NCI-H2029 (cell line): ENCODE results near the gene SEMA4B.
"Not testable (repeated sequence)": the region's sequence is repeated elsewhere in the genome, so short reads cannot be mapped to it uniquely, and the experiment has no call there.

Experiments
- DNase-seq: peaks from one replicate; lab custom pipeline; 2025; lab: John Stamatoyannopoulos, UW

SEMA4B gene

GRCh38 chr15:90201130-90201943 is at the start of gene SEMA4B:
Gene SEMA4B, plus strand, starts transcription at chr15:90201330. Its CDS starts 249 bp downstream, at chr15:90201579.
- DNase-seq: peak; percentile 12

DNA sequence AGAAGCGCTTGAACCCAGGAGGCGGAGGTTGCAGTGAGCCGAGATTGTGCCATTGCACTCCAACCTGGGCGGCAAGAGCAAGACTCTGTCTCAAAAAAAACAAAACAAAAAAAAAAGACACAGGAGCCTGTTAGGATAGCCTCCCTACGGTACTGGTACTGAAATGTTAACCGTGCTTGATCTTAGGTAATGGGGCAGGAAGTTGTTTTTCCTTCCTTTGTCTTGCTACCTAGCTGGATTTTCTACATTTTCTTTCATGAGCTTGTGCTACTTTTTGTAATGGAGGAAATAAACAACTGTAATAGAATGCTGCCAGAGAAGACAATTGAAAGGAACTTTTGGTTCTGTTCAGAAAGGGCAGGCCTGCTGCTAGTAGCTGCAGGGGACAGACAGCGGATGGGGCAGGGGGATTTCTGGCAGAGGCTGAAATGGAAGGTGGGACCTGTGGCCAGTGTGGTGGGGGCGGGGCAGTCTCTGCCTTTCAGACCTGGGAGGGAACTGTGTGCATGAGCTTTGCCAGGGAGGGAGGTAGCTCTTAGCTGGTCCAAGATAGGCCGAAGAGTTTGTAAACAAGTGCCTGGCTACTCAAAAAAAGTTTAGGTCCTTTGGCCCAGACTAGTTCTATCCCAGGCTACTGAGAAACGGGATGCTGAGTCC is 49.0 kb upstream of the SEMA4B start:
- DNase-seq: no peak

GRCh38 chr15:90153658-90154057 is 47.5 kb upstream of the SEMA4B start:
- DNase-seq: no peak

GRCh38 chr15:90154246-90154645 is 46.9 kb upstream of the SEMA4B start:
- DNase-seq: no peak

GRCh38 chr15:90154861-90155626 is 46.1 kb upstream of the SEMA4B start:
- peak; percentile 46 for DNase-seq

DNA sequence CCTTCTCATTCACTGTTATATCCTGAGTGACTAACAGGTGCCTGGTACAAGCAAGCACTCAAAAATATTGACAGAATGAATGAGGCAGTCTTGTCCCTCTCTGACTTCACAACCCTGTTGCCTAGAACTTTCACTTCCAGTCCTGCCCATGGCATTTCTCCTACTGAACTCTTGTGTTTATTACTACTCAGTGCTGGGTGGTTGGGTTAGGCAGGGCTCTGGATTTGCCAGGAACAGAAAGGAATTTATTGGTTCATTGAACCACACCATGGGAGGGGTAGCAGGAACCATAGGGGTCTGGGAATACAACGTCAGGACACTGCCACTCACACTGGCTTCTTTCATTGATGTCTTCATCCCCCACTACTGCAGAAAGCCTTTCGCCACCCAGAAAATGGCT is 41.9 kb upstream of the SEMA4B start:
- no peak for DNase-seq

DNA sequence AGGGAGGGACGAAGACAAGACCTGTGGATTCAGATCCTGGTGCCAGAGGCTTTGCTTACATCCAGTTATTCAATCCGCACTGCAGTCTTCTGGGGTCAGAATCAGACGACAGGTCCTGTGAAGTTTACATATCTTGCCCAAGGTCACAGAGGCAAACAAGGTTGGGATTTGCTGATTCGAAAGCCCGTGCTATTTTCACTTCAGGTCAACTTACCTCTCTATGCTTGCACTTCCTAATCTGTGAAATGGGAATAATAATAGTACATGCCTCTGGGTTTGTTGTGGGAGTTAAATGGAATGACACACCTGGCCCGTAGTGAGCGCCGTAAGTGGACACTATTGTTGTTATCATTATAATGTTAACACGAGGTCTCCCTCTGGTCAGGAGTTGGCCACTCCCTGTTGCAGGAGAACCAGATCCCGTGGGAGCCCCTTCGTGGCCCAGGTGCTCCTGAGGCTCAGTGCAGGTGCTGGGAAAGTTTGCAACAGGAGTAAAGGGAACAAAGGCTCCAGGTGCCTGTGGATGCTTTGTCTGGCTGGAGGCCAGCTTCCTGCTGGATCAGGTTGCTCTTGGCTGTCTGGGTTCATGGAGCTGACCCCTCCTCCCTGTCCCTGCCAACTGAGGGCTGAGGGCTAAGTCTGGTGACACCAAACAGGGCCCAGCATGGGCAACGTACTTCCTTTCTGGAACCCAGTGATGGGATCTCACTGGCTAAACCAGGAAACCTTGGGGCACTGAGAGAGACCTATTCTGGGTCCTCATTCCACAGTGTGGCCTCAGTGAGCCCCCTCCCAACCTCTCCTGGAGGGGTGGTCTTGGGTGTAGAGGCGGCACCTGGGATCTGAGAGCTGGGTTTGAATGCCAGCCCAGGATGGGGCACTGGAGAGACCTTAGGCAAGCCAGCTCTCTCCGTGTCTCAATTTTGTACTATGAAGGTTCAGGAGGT is 40.1 kb upstream of the SEMA4B start:
- peak; percentile 89 for DNase-seq

- no peak for DNase-seq
Measured at GRCh38 chr15:90161950-90162361, 39.2 kb upstream of the SEMA4B start.

DNA sequence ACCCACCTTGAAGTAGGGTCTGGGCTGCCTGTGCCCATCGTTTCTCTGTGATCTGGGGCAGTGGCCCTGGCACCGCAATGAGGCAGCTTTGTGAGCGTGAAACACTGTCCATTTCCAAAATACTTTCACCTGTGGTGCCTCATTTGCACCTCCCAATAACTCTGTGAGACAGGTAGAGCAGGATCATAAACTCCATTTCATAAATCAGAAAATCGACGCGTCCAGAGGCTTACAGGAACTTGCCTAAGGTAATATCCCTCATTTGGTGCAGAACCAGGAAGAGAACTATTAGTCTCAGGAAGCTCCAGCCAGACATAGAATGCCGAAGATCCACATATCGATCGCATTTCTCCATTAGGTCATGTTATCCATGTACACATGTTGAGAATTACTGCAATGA is 38.2 kb upstream of the SEMA4B start:
- no peak for DNase-seq

DNA sequence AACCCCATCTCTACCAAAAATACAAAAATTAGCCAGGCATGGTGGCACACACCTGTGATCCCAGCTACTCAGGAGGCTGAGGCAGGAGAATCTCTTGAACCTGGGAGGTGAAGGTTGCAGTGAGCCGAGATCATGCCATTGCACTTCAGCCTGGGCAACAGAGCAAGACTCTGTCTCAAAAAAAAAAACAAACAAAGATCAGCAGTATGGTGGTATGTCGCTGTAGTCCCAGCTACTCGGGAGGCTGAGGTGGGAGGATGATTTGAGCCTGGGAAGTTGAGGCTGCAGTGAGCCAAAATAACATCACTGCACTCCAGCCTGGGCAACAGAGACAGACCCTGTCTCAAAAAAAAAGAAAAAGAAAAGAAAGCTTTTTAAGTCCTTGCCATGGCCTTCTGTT is 36.9 kb upstream of the SEMA4B start:
- DNase-seq: not testable (repeated sequence)

DNA sequence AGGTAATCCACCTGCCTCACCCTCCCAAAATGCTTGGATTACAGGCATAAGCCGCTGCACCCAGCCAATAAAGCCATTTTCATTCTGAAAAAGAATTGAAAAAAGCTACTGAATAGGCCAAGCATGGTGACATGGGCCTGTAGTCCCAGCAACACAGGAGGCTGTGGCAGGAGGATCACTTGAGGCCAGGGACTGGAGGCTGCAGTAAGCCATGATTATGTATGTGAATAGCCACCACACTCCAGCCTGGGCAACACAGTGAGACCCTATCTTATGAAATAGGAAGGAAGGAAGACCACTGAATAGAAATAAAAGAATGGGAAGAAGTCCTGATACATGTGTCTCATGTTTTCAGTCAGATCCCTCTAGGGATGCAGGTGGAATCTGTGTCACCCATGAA is 36.0 kb upstream of the SEMA4B start:
- no peak for DNase-seq

DNA sequence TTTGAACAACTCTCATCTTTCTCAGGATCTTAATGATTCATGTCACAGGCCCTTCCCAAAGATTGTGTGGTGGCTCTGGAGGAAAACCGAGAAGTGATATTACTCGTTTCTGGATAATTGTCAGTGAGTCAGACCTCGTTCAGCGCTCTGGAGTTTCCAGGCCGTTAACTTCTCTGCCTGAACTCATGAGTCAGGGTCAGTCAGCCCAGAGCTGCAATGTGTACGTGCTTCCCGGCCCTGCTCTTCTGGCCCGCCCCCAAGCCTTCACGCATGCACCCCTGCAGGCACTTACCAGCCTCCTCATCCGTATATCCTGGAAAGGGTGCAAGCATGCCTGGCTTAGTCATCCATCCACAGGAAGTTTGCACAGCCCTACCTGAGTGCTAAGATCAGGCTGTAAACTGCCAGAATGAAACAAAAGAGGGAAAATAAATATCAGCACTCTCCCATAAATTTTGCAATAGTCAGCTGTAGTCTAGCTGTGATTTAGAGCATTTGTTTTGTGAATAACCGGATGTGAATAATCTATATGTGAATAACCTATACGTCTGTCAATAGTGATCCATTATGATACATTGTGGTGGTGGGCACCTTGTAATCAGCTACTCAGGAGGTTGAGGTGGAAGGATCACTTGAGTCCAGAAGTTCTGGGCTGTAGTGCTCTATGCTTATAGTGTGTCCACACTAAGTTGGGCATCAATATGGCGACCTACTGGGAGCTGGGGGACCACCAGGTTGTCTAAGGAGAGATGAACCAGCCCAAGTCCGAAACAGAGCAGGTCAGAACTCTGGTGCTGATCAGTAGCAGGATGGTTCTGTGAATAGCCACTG is 35.3 kb upstream of the SEMA4B start:
- peak; percentile 87 for DNase-seq

- DNase-seq: no peak
Measured at GRCh38 chr15:90167121-90167520, 34.0 kb upstream of the SEMA4B start.

DNA sequence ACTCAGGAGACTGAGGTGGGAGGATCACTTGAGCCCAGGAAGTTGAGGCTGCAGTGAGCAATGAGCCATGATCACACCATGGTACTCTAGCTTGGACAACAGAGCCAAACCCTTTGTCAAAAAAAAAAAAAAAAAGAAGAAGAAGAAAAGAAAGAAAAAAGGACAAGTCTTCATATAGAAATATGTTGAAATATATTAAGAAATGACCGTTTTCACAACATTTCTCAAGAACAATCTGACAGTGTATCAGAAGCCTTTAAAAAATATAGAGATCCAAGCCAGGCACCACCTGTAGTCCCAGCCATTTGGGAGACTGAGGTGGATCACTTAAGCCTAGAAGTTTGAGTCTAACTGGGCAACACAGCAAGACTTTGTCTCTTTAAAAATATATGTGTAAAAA is 29.5 kb upstream of the SEMA4B start:
- no peak for DNase-seq

DNA sequence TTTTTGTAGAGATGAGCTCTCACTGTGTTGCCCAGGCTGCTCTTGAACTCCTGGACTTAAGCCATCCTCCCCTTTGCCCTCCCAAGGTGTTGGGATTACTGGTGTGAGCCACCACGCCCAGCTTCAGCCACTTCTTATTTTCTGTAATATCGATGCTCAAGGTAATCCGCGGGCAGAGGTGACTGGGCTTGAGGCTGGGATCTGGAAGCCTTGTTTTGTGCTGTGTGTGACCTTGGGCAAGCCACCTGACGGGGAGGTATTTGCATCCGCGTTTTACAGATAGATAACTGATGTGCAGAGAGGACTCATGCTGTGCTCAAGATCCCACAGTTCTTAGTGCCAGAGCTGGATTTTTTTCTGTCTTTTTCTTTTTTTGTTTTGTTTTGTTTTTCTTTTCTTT is 27.8 kb upstream of the SEMA4B start:
- no peak for DNase-seq

GRCh38 chr15:90174140-90174875 is 26.8 kb upstream of the SEMA4B start:
- DNase-seq: peak; percentile 67

DNA sequence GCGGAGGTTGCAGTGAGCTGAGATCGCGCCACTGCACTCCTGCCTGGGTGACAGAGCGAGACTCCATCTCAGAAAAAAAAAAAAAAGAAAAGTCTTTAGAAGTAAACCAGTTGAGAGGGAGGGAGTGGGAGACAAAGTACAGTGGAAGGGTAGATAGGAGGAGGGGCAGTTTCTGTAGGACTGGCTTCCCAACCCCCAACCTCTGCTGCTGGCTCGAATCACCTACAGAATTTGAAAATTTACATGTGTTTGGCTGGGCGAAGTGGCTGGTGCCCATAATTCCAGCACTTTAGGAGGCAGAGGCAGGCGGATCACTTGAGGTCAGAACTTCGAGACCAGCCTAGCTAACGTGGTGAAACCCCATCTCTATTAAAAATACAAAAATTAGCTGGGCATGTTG is 24.1 kb upstream of the SEMA4B start:
- DNase-seq: no peak

GRCh38 chr15:90178468-90179435 is 22.4 kb upstream of the SEMA4B start:
- no peak for DNase-seq

GRCh38 chr15:90181776-90182175 is 19.4 kb upstream of the SEMA4B start:
- DNase-seq: no peak
